ENCODE measurements around the gene TTLL7. TPM values are rescaled to one million over a fixed set of nuclear protein-coding genes. Genes with fewer than 3 reads are reported as not detected.

The TTLL7 gene
- 1 to 10 TPM in 3 of 4 donors, under 1 TPM in 1; 0.95 to 7.6 (median 3.8) TPM for total RNA-seq

- TF ChIP-seq CTCF (IDR thresholded peaks at IDR 0.05), result no peak
- no peak for TF ChIP-seq POLR2A (IDR thresholded peaks at IDR 0.05)
- 2% methylated on average over 35 to 38 of the region's 73 CpGs for WGBS, 2 donors
- intact Hi-C loops (cut with DNase I; ENCODE audit: low total_unique reads), result no loop called here
- H3K4me3 ChIP-seq (ENCODE audit: low read depth, poor library complexity, severe bottlenecking), result peak within 1 kb of the TSS; percentile 59
- peak; percentile 33 to 91 for DNase-seq (ENCODE audit: low spot score in 2 of 2)
Observed at GRCh38 chr1:83998498-83999315, at the start of gene TTLL7. TSS of gene TTLL7 (minus strand) at chr1:83999132. CDS start at chr1:83952211, 46,921 bp downstream.

- no peak overlapping the region for H3K4me3 ChIP-seq (ENCODE audit: low read depth, poor library complexity, severe bottlenecking)
- TF ChIP-seq CTCF (IDR thresholded peaks at IDR 0.05) (no peak), POLR2A (IDR thresholded peaks at IDR 0.05) (no peak)
- no peak for DNase-seq (ENCODE audit: low spot score in 2 of 2)
- intact Hi-C loops (cut with DNase I; ENCODE audit: low total_unique reads), result no loop called here
Observed at GRCh38 chr1:84042461-84042860, 43.5 kb upstream of the TTLL7 start.

GRCh38 chr1:84037758-84038611 is 39.1 kb upstream of the TTLL7 start:
- TF ChIP-seq POLR2A (IDR thresholded peaks at IDR 0.05) (no peak), CTCF (IDR thresholded peaks at IDR 0.05) (no peak)
- 78 to 85% methylated on average over 9 of the region's 9 CpGs for WGBS, 2 donors
- intact Hi-C loops (cut with DNase I; ENCODE audit: low total_unique reads), result no loop called here
- no peak for DNase-seq (ENCODE audit: low spot score in 2 of 2)
- H3K4me3 ChIP-seq (ENCODE audit: low read depth, poor library complexity, severe bottlenecking), result no peak overlapping the region

GRCh38 chr1:84031802-84032327 is 32.9 kb upstream of the TTLL7 start:
- 88 to 100% methylated on average over 1 of the region's 1 CpG for WGBS, 2 donors
- DNase-seq (ENCODE audit: low spot score in 2 of 2), result no peak
- TF ChIP-seq POLR2A (IDR thresholded peaks at IDR 0.05) (no peak), CTCF (IDR thresholded peaks at IDR 0.05) (no peak)
- intact Hi-C loops (cut with DNase I; ENCODE audit: low total_unique reads), result no loop called here
- H3K4me3 ChIP-seq (ENCODE audit: low read depth, poor library complexity, severe bottlenecking), result no peak overlapping the region

- no peak for DNase-seq (ENCODE audit: low spot score in 2 of 2)
- no peak overlapping the region for H3K4me3 ChIP-seq (ENCODE audit: low read depth, poor library complexity, severe bottlenecking)
- TF ChIP-seq CTCF (IDR thresholded peaks at IDR 0.05) (no peak), POLR2A (IDR thresholded peaks at IDR 0.05) (no peak)
- intact Hi-C loops (cut with DNase I; ENCODE audit: low total_unique reads), result no loop called here
- WGBS, 2 donors, result 75 to 90% methylated on average over 2 of the region's 2 CpGs
Observed at GRCh38 chr1:84027368-84027767, 28.4 kb upstream of the TTLL7 start.
